ENCODE data around the gene SLC34A3.

DNA sequence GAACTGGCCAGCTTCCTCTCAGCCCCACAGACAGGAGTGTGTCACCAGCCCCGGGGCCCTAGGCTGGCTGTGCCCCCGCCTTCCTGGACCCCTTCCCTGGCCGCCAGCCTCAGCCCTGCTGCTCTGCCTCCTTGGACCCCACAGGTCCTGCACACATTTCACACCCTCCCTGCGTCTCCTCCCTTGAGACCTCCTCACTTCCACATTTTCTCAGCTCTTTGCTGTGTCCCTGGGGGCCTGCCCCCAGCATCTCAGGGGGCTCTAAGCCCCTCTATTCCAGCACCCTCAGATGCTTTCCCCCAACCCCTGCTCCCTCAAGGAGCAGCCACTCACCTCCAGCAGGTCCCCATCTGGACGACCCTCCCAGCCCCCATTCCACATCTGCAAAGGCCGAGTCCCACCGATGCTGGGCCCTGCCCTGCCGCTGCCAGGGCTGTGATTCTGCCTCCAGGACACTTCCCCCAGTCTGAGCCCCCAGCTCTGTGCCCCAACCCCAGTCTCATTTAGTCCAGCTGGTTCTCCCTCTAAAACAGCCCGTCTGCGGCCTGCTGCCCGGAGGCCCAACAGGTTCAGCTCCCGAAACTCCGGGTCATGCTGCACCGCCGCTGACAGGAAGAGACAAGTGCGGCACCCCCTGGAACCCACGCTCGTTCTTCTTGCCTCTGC lies 4.2 kb downstream of the SLC34A3 start:
- TF ChIP-seq, protein P1, sequence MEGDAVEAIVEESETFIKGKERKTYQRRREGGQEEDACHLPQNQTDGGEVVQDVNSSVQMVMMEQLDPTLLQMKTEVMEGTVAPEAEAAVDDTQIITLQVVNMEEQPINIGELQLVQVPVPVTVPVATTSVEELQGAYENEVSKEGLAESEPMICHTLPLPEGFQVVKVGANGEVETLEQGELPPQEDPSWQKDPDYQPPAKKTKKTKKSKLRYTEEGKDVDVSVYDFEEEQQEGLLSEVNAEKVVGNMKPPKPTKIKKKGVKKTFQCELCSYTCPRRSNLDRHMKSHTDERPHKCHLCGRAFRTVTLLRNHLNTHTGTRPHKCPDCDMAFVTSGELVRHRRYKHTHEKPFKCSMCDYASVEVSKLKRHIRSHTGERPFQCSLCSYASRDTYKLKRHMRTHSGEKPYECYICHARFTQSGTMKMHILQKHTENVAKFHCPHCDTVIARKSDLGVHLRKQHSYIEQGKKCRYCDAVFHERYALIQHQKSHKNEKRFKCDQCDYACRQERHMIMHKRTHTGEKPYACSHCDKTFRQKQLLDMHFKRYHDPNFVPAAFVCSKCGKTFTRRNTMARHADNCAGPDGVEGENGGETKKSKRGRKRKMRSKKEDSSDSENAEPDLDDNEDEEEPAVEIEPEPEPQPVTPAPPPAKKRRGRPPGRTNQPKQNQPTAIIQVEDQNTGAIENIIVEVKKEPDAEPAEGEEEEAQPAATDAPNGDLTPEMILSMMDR (IDR thresholded peaks at IDR 0.05), result no peak
- no peak for TF ChIP-seq EZH2 (IDR thresholded peaks at IDR 0.05)

Measured in neural progenitor cell (in vitro differentiated cells).